NCI-H1436 (cell line): ENCODE measurements around the gene PFDN1.

Experiments used
- DNase-seq: peaks from one replicate; lab custom pipeline; 2025; lab: John Stamatoyannopoulos, UW

Gene PFDN1

DNA sequence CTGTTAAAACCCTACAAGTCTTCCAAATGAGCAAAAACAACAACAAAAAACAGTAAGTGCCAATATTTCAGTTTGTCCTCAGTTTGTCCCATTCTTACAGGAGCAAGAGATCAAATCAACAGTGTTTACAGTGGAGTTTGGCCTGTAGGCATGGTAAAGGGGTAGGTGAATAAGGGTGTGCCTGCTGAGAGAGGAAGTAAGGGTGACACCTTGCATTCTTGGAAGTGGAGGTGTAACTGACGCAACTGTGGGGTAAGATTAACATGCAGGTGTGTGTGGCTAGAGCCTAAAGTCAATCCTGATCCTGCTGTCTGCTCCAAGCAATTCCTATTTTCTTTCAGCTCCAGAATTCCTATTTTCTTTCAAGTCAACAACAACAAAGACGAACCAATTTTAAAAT lies 43.4 kb downstream of the PFDN1 start:
- no peak for DNase-seq

- DNase-seq = no peak
These were observed 44.0 kb downstream of the PFDN1 start for GRCh38 chr5:140258873-140259272.

GRCh38 chr5:140258016-140258415 lies 44.9 kb downstream of the PFDN1 start:
- no peak for DNase-seq

GRCh38 chr5:140256726-140257125 lies 46.2 kb downstream of the PFDN1 start:
- DNase-seq = no peak

- DNase-seq = no peak
These were observed 47.3 kb downstream of the PFDN1 start for GRCh38 chr5:140255460-140256157.

GRCh38 chr5:140253985-140254384 lies 48.9 kb downstream of the PFDN1 start:
- DNase-seq = no peak

DNA sequence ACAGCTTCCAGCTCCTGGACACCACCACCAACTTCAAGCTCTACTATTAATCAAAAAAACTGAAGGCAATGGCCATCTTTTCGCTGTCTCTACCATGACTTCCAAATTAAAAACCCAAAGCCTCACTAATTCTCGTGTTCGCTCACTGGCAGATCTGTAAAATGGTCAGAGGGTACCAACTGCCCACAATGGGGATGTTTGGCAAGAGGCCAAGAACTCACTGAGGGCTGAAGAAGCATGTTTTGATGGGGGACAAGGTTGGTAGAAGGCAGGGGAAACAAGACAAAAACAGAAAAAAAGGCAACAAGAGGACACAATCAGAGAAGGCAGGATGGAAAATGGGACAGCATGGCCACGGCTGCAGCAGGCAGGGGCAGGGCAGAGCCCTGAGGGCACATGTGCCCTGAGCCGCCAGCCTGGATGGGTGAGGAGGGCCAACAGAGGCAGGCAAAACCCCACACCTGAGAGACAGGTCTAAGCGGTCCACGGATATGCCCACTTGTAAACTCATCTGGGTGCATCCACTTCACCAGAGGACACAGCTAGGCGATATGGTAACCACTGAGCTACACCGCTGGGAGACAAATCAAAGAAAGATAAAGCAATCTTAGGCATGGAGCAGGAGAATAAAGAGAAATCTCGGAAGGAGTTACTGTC lies 50.3 kb downstream of the PFDN1 start:
- no peak for DNase-seq

DNA sequence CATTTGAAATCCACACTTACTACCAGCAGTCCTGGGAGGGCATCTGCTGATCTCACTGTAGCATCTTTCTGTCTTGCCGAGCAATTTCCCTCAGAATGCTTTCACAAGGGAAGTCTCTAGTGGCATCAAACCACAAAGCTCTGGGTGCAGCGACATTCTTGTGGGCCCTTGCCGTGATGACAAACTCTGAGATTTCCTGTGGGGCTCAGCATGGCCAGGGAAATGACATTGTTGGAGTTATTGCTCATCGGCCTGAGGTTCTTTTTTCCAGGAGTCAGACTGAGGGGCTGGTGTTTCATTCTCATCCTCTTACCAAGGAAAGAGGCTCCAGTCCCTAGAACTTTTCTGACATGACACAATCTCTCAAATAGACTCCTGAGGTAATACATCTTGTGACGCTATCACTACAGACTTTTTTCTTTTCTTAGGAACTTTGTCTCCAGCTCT lies 51.4 kb downstream of the PFDN1 start:
- DNase-seq = no peak

DNA sequence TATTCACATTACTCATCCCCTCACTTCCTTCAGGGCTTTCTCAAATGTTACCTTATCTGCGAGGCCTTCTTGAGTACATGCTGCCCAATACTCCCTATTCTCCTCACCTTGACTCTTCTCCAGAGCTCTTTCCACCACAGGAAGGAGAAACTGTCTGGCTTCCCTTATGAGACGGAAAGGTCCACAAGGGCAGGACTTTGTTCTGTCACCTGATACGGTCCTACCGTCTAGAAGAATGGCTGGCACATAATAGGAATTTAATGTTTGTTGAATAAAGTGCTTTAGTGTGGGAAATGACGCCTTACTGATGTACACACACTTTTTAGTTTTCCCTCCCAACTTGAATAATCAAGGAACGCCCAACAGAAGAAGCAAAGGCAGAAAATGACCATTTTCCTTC lies 52.5 kb downstream of the PFDN1 start:
- DNase-seq = no peak

DNA sequence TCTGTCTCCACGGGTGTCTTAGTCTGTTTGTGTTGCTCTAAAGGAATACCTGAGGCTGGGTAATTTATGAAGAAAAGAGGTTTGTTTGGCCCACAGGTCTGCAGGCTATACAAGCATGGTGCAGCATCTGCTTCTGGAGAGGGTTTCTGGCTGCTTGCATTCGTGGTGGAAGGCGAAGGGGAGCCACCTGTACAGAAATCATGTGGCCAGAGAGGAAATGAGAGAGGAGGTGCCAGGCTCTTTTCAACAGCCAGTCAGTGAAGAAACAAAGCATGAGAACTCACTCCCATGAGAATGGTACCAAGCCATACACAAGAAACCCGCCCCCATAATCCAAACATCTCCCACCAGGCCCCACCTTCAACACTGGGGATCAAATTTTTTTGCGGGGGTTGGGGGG lies 53.4 kb downstream of the PFDN1 start:
- DNase-seq = no peak

- no peak for DNase-seq
These were observed 54.5 kb downstream of the PFDN1 start for GRCh38 chr5:140248414-140248813.

GRCh38 chr5:140246378-140247122 lies 56.4 kb downstream of the PFDN1 start:
- DNase-seq = no peak

DNA sequence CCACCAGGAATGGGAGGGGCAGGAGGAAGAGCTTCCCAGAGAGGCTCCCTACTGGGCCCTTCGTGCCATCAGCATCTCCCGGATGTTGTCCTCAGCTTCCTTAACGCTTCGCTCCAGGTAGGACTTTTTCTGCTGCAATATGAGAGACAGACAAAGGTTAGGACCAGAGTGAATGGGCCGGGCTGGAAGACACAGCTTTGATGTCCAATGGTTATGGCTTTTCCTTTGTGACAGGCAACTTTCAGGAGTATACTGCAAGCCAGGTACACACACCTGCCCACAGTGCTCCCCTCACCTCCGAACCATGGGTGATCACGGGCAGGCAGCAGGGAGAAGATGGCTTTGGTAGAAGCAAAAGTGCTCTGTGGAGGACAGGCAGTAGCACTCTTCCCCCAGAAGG lies 57.0 kb downstream of the PFDN1 start:
- no peak for DNase-seq

DNA sequence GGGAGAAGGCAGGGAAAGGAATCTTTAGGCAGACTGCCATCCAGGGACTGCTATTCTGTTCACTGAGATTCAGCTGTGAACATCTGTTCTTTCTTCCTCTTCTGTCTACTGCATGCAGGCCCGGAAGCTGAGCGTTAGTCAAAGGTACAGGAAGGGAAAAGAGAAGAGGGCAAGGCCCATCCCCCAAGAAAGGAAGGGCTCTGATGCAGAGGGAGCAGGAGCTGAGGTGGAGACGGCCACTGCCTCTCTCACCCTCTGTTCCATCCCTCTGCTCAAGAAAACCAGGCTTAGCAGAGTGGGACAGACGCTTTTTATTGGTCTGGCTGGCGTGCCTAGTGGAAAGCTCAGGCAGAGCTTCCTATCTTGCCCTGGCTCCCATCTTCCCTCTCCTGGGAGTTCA lies 57.6 kb downstream of the PFDN1 start:
- DNase-seq = no peak

DNA sequence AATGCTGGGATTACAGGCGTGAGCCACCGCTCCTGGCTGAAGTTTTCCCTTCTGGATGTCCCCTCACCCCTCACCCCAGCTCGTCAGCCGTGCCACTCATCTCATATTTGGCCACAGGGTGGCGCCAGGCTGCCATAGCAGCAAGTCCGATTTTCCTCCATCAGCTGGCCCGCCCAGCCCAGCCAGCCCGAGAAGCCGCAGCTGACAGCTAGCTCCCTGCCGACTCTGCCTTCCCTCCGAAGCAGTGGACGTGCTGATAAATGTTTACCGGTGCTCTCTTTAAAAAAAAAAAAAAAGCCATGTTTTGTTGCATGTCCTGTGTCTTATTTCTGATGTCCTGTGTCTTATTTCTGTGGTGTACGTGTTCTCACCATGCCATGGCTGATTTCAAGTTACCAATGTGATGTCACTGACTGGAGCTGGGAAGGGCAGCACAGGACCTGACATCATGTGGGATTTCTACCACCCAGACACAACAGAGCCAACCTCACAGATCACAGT lies 58.3 kb downstream of the PFDN1 start:
- peak; percentile 63 for DNase-seq

- DNase-seq = no peak
These were observed 59.1 kb downstream of the PFDN1 start for GRCh38 chr5:140243706-140244250.

- no peak for DNase-seq
These were observed 59.9 kb downstream of the PFDN1 start for GRCh38 chr5:140242890-140243585.

GRCh38 chr5:140242099-140242498 lies 60.8 kb downstream of the PFDN1 start:
- no peak for DNase-seq

GRCh38 chr5:140240987-140241706 lies 61.8 kb downstream of the PFDN1 start:
- DNase-seq = no peak

DNA sequence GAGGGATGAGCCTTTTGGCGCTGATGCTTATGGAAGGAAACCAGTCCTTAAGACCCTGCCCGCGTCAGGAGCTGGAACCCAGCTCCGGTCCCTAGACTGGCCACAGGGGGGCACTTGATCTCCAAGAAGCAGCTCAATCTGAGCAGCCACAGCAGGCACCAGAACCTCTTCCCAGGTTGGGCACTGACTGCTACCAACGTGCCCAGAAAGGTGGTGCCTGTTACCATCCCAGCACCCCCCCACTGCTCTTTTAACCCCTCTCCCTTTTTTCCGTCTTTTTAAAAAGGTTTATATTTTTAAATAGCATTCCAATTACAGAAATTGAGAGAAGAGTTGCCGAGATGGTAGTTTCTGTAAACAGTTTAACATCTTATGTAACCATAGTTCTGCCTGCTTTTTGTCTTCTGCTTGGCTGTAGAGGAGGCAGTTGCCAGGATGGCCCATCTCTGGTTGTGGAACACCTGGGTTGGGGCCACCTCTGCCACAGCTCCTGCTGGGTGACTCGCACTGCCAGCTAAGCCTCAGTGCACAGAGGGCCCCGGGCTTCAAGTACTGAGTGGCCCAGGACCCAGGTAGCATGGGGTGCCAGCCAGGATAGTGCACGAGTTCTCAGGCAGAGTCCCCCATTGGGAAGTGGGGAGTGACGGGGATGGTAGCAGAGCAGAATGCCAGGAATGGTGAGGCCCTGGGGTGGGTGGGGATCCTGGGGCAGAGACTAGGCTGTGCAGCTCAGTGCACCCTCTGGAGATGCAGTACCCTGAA lies 62.8 kb downstream of the PFDN1 start:
- peak; percentile 22 for DNase-seq

GRCh38 chr5:140239461-140239860 lies 63.4 kb downstream of the PFDN1 start:
- no peak for DNase-seq
